PC-3 (cell line): ENCODE measurements around the gene MAST2. TPM values are rescaled to one million over a fixed set of nuclear protein-coding genes. Genes with fewer than 3 reads are reported as not detected.

Source experiments
- ATAC-seq: fragments of 200-7000 bp; cut with Tn5 transposase; 2 replicates; pipeline ENCODE4 v1.9.1; 2020; ENCODE audit warnings: mild to moderate bottlenecking, moderate library complexity
- BruUV-seq: library from RNA; stranded (reverse); fragments of 400-500 nt; replicated peaks from 2 replicates; lab custom pipeline; 2021; lab: Mats Ljungman, UMichigan
- CTCF ChIA-PET: fragments of 300-600 bp; sonication (Branson Sonifier 250); formaldehyde crosslinking; loops from one replicate; lab custom pipeline; 2022; ENCODE audit warnings: antibody characterized with exemption; lab: Charles Lee
- POLR2A ChIA-PET: fragments of 300-600 bp; sonication (Branson Sonifier 250); formaldehyde crosslinking; loops from one replicate; lab custom pipeline; 2022; ENCODE audit warnings: antibody characterized with exemption; ENCODE audit not compliant: unreplicated experiment; lab: Charles Lee
- DNase-seq: peaks from one replicate; pipeline ENCODE4 v3.0.0-alpha.2; 2015
- H2AFZ ChIP-seq: fragments of 300-600 bp; sonication (generic); 2 replicates; pipeline ENCODE4 v1.6.0; 2016; ENCODE audit warnings: antibody characterized with exemption, low read length
- H3F3A ChIP-seq: fragments of 300-600 bp; sonication (generic); one replicate; pipeline ENCODE4 v1.6.0; 2017; ENCODE audit warnings: antibody characterized with exemption, low read length, control low read depth, mild to moderate bottlenecking; ENCODE audit not compliant: unreplicated experiment
- H3K27ac ChIP-seq: fragments of 300-600 bp; sonication (generic); 2 replicates; pipeline ENCODE4 v1.5.1; 2016; ENCODE audit warnings: mild to moderate bottlenecking, low read length
- H3K27me3 ChIP-seq: fragments of 300-600 bp; sonication (generic); 2 replicates; pipeline ENCODE4 v1.6.1; 2016; ENCODE audit warnings: low read length, mixed read lengths
- H3K36me3 ChIP-seq: fragments of 300-600 bp; sonication (generic); 2 replicates; pipeline ENCODE4 v1.6.1; 2016; ENCODE audit warnings: low read depth, mixed run types, low read length, mixed read lengths
- H3K4me1 ChIP-seq: fragments of 300-600 bp; sonication (generic); 2 replicates; pipeline ENCODE4 v1.5.1; 2016; ENCODE audit warnings: low read length; ENCODE audit not compliant: insufficient read depth
- H3K4me2 ChIP-seq: fragments of 300-600 bp; sonication (generic); 2 replicates; pipeline ENCODE4 v1.6.0; 2016; ENCODE audit warnings: low read length
- H3K4me3 ChIP-seq: fragments of 300-600 bp; sonication (generic); 2 replicates; pipeline ENCODE4 v1.5.1; 2016; ENCODE audit warnings: mild to moderate bottlenecking, low read length, mixed read lengths
- H3K79me2 ChIP-seq: fragments of 300-600 bp; sonication (generic); 2 replicates; pipeline ENCODE4 v1.6.1; 2017; ENCODE audit warnings: low read length, mixed read lengths
- H3K9ac ChIP-seq: fragments of 300-600 bp; sonication (generic); 2 replicates; pipeline ENCODE4 v1.6.0; 2016; ENCODE audit warnings: mild to moderate bottlenecking, low read length
- H3K9me2 ChIP-seq: fragments of 300-600 bp; sonication (generic); replicated peaks from 2 replicates; pipeline ENCODE4 v1.6.1; 2016; ENCODE audit warnings: mixed run types, low read length, mixed read lengths
- H3K9me3 ChIP-seq: fragments of 300-600 bp; sonication (generic); 2 replicates; pipeline ENCODE4 v1.6.1; 2016; ENCODE audit warnings: low read length, mixed read lengths
- H4K20me1 ChIP-seq: fragments of 300-600 bp; sonication (generic); 2 replicates; pipeline ENCODE4 v1.6.1; 2016; ENCODE audit warnings: low read length, mixed read lengths
- EZH2 ChIP-seq: fragments of 300-600 bp; sonication (generic); IDR thresholded peaks from one replicate; pipeline ENCODE4 v1.6.1; 2017; ENCODE audit warnings: antibody characterized with exemption, mild to moderate bottlenecking, low read length; ENCODE audit not compliant: unreplicated experiment
- EZH2phosphoT487 ChIP-seq: fragments of 300-600 bp; sonication (generic); IDR thresholded peaks from 2 replicates; pipeline ENCODE4 v1.6.1; 2018; ENCODE audit warnings: mild to moderate bottlenecking, antibody characterized with exemption, low read length, borderline replicate concordance
- intact Hi-C: fragments of 100-400 bp; cut with micrococcal nuclease; formaldehyde crosslinking; loops from 2 replicates; pipeline ENCODE4 v1.9.0; 2023
- total RNA-seq: library from RNA; depleted of rRNA; stranded (reverse); fragments of >200 nt; gene quantifications from 2 replicates; pipeline ENCODE4 v1.2.3, GENCODE V29; 2014; rRNA removed
- TF ChIP-seq, protein P1 (sequence below): fragments of 300-600 bp; sonication (generic); conservative IDR thresholded peaks from 2 replicates; pipeline ENCODE4 v1.5.1; 2017; ENCODE audit warnings: antibody characterized with exemption, low read depth, mild to moderate bottlenecking, low read length

MAST2 gene
- total RNA-seq, 1 experiment from 2014 or later: 29.3 TPM

DNA sequence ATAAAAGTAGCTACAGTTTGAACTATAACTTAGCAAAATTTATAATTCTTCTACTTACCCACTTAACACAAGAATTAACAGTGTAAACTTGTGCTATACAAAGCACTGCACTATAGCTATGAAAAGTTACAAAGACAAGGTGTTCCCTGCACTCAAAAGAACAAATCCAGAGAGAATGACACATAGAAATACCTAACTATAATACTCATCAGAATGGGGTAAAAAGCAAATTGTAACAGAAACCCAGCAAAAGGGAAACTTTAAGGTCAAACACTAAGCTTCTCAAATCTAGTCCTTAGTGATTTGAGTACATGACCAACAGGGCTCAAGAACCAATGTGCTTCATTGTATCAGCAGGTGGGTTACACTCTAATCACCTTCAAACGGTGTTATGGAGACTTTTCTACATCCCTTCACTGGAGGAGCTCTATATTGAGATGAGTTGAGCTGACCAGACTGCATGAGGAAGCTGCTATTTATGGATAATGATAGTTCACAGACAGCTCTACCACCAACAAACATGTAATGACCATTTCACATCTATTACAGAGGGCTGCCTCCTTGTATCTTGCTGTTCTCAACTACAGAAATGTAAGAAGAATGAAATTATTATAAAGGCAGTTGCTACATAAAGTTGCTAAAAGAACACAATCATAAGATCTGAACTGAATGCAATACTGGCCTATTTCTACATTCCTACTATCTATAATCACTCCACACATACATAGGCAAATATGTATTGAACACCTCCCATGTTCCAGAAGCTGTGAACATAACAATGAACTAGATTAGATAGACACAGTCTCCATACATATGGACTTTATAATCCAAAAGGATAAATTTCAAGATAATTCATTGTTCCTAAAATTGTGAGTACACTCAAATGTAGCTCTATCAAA lies 281.4 kb downstream of the MAST2 start:
- no TSS peak for BruUV-seq
- H3K9ac ChIP-seq: no peak overlapping the region
- ChIA-PET POLR2A (interaction anchor here (0.6 to 0.9 kb wide), 4 partner anchors 16 to 151 kb away, joined by 3 to 10 read pairs (median 5); no protein-coding TSS in a partner anchor), CTCF (no interaction called here)
- H3K36me3 ChIP-seq: no peaks in the 10 kb centered on the region
- H4K20me1 ChIP-seq: no peaks in the 10 kb centered on the region
- peaks cover 52% of the 10 kb centered on the region for H3K79me2 ChIP-seq
- ATAC-seq (peak; percentile 93), DNase-seq (peak; percentile 70)
- no peaks in the 10 kb centered on the region for H3F3A ChIP-seq
- H3K4me1 ChIP-seq: peaks cover 28% of the 10 kb centered on the region
- no peak for TF ChIP-seq EZH2
- TF ChIP-seq, protein P1, sequence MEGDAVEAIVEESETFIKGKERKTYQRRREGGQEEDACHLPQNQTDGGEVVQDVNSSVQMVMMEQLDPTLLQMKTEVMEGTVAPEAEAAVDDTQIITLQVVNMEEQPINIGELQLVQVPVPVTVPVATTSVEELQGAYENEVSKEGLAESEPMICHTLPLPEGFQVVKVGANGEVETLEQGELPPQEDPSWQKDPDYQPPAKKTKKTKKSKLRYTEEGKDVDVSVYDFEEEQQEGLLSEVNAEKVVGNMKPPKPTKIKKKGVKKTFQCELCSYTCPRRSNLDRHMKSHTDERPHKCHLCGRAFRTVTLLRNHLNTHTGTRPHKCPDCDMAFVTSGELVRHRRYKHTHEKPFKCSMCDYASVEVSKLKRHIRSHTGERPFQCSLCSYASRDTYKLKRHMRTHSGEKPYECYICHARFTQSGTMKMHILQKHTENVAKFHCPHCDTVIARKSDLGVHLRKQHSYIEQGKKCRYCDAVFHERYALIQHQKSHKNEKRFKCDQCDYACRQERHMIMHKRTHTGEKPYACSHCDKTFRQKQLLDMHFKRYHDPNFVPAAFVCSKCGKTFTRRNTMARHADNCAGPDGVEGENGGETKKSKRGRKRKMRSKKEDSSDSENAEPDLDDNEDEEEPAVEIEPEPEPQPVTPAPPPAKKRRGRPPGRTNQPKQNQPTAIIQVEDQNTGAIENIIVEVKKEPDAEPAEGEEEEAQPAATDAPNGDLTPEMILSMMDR: no peak
- TF ChIP-seq EZH2phosphoT487: no peak
- H3K27me3 ChIP-seq: no peaks in the 10 kb centered on the region
- H2AFZ ChIP-seq: 0 out of 2 replicates have a peak overlapping the region, but pooled peaks have one; percentile 8
- H3K9me3 ChIP-seq: no peaks in the 10 kb centered on the region
- peak overlapping the region; percentile 27; the same call in 1 of the 2 replicates for H3K4me3 ChIP-seq
- peak overlapping the region; percentile 59 for H3K27ac ChIP-seq
- no peaks in the 10 kb centered on the region for H3K9me2 ChIP-seq
- intact Hi-C loops: loop anchor here (1.0 kb wide), 1 partner anchor 43 kb away; no protein-coding TSS in a partner anchor
- H3K4me2 ChIP-seq: peak overlapping the region; percentile 67

Other genes with a start within 250 kb of the MAST2 start
- 119 and 122 TPM in 2 replicates for gene NASP, start 219.6 kb upstream of the MAST2 start, total RNA-seq
- gene CCDC17, start 179.6 kb upstream of the MAST2 start, total RNA-seq: 1.6 and 1.9 TPM in 2 replicates
- gene GPBP1L1, start 117.1 kb upstream of the MAST2 start, total RNA-seq: 63.0 and 97.7 TPM in 2 replicates
- gene TMEM69, start 115.4 kb upstream of the MAST2 start, total RNA-seq: 26.6 and 28.5 TPM in 2 replicates
- gene IPP, start 53.0 kb upstream of the MAST2 start, total RNA-seq: 6.6 and 8.8 TPM in 2 replicates